Measurements from ENCODE around the gene PTPRN2. TPM values are rescaled to one million over a fixed set of nuclear protein-coding genes. Genes with fewer than 3 reads are reported as not detected.
A peak's percentile ranks its signal among the peaks of the same experiment; 100 is the strongest.

Gene PTPRN2
- total RNA-seq, 3 donors from 2014 or later: 0.43 to 0.66 (median 0.63) TPM

GRCh38 chr7:157634401-157635147 is 953.0 kb downstream of the PTPRN2 start:
- no peak for DNase-seq
- no peak for ATAC-seq
- H3K27me3 Mint-ChIP-seq (ENCODE audit: low read depth): peaks cover 46% of the 10 kb centered on the region
- H3K9me3 Mint-ChIP-seq: no peaks in the 10 kb centered on the region
- no peak overlapping the region for H3K4me3 Mint-ChIP-seq
- H3K4me1 Mint-ChIP-seq (ENCODE audit: low read depth): no peaks in the 10 kb centered on the region
- no peaks in the 10 kb centered on the region for H3K36me3 Mint-ChIP-seq (ENCODE audit: insufficient read depth)

- peaks cover 6% of the 10 kb centered on the region for H3K4me1 Mint-ChIP-seq (ENCODE audit: low read depth)
- peaks cover 42% of the 10 kb centered on the region for H3K27me3 Mint-ChIP-seq (ENCODE audit: low read depth)
- H3K4me3 Mint-ChIP-seq: no peak overlapping the region
- no peak for ATAC-seq
- no peaks in the 10 kb centered on the region for H3K36me3 Mint-ChIP-seq (ENCODE audit: insufficient read depth)
- no peaks in the 10 kb centered on the region for H3K9me3 Mint-ChIP-seq
- DNase-seq: no peak
Observed at GRCh38 chr7:157633465-157634185, 954.0 kb downstream of the PTPRN2 start.

GRCh38 chr7:157630301-157630853 is 957.2 kb downstream of the PTPRN2 start:
- no peak for DNase-seq
- peaks cover 38% of the 10 kb centered on the region for H3K4me1 Mint-ChIP-seq (ENCODE audit: low read depth)
- H3K4me3 Mint-ChIP-seq: no peak overlapping the region
- H3K27me3 Mint-ChIP-seq (ENCODE audit: low read depth): peaks cover 21% of the 10 kb centered on the region
- H3K36me3 Mint-ChIP-seq (ENCODE audit: insufficient read depth): no peaks in the 10 kb centered on the region
- ATAC-seq: no peak
- H3K9me3 Mint-ChIP-seq: no peaks in the 10 kb centered on the region

GRCh38 chr7:157628456-157628855 is 959.2 kb downstream of the PTPRN2 start:
- no peak for DNase-seq
- H3K4me1 Mint-ChIP-seq (ENCODE audit: low read depth): peaks cover 53% of the 10 kb centered on the region
- no peak overlapping the region for H3K4me3 Mint-ChIP-seq

GRCh38 chr7:157627646-157628045 is 960.0 kb downstream of the PTPRN2 start:
- Mint-ChIP-seq H3K4me3 (no peak overlapping the region), H3K4me1 (ENCODE audit: low read depth) (peaks cover 59% of the 10 kb centered on the region), H3K27me3 (ENCODE audit: low read depth) (peaks cover 5% of the 10 kb centered on the region), H3K9me3 (no peaks in the 10 kb centered on the region), H3K36me3 (ENCODE audit: insufficient read depth) (no peaks in the 10 kb centered on the region)
- no peak for ATAC-seq
- no peak for DNase-seq

More at GRCh38 chr7:157628456-157628855, 959.2 kb downstream of the PTPRN2 start:
- Mint-ChIP-seq H3K36me3 (ENCODE audit: insufficient read depth) (no peaks in the 10 kb centered on the region), H3K27me3 (ENCODE audit: low read depth) (peaks cover 10% of the 10 kb centered on the region), H3K9me3 (no peaks in the 10 kb centered on the region)
- ATAC-seq: no peak

GRCh38 chr7:157627033-157627432 is 960.6 kb downstream of the PTPRN2 start:
- Mint-ChIP-seq H3K27me3 (ENCODE audit: low read depth) (peaks cover 3% of the 10 kb centered on the region), H3K4me1 (ENCODE audit: low read depth) (peaks cover 64% of the 10 kb centered on the region), H3K9me3 (no peaks in the 10 kb centered on the region), H3K36me3 (ENCODE audit: insufficient read depth) (no peaks in the 10 kb centered on the region), H3K4me3 (no peak overlapping the region)
- DNase-seq (no peak), ATAC-seq (no peak)

GRCh38 chr7:157625973-157626742 is 961.5 kb downstream of the PTPRN2 start:
- Mint-ChIP-seq H3K9me3 (no peaks in the 10 kb centered on the region), H3K36me3 (ENCODE audit: insufficient read depth) (no peaks in the 10 kb centered on the region), H3K27me3 (ENCODE audit: low read depth) (peaks cover 3% of the 10 kb centered on the region), H3K4me1 (ENCODE audit: low read depth) (peaks cover 68% of the 10 kb centered on the region), H3K4me3 (peak overlapping the region; percentile 69)
- ATAC-seq (peak; percentile 38 to 39), DNase-seq (no peak)

- no peaks in the 10 kb centered on the region for H3K36me3 Mint-ChIP-seq (ENCODE audit: insufficient read depth)
- no peak for ATAC-seq
- no peak for DNase-seq
- no peaks in the 10 kb centered on the region for H3K9me3 Mint-ChIP-seq
- H3K4me1 Mint-ChIP-seq (ENCODE audit: low read depth): peaks cover 62% of the 10 kb centered on the region
- no peaks in the 10 kb centered on the region for H3K27me3 Mint-ChIP-seq (ENCODE audit: low read depth)
- H3K4me3 Mint-ChIP-seq: no peak overlapping the region
Observed at GRCh38 chr7:157623556-157623955, 964.1 kb downstream of the PTPRN2 start.

- H3K4me1 Mint-ChIP-seq (ENCODE audit: low read depth): peaks cover 53% of the 10 kb centered on the region
- no peak overlapping the region for H3K4me3 Mint-ChIP-seq
- no peaks in the 10 kb centered on the region for H3K27me3 Mint-ChIP-seq (ENCODE audit: low read depth)
- H3K9me3 Mint-ChIP-seq: no peaks in the 10 kb centered on the region
- no peaks in the 10 kb centered on the region for H3K36me3 Mint-ChIP-seq (ENCODE audit: insufficient read depth)
- ATAC-seq (no peak), DNase-seq (no peak)
Observed at GRCh38 chr7:157622408-157623205, 965.0 kb downstream of the PTPRN2 start.

GRCh38 chr7:157622000-157622399 is 965.6 kb downstream of the PTPRN2 start:
- Mint-ChIP-seq H3K4me1 (ENCODE audit: low read depth) (peaks cover 47% of the 10 kb centered on the region), H3K36me3 (ENCODE audit: insufficient read depth) (no peaks in the 10 kb centered on the region), H3K4me3 (no peak overlapping the region), H3K27me3 (ENCODE audit: low read depth) (no peaks in the 10 kb centered on the region), H3K9me3 (no peaks in the 10 kb centered on the region)
- DNase-seq (no peak), ATAC-seq (peak; percentile 41 to 42)

GRCh38 chr7:157621131-157621681 is 966.4 kb downstream of the PTPRN2 start:
- DNase-seq (no peak), ATAC-seq (no peak)
- no peaks in the 10 kb centered on the region for H3K9me3 Mint-ChIP-seq
- H3K36me3 Mint-ChIP-seq (ENCODE audit: insufficient read depth): no peaks in the 10 kb centered on the region
- no peaks in the 10 kb centered on the region for H3K27me3 Mint-ChIP-seq (ENCODE audit: low read depth)
- H3K4me1 Mint-ChIP-seq (ENCODE audit: low read depth): peaks cover 39% of the 10 kb centered on the region
- H3K4me3 Mint-ChIP-seq: no peak overlapping the region

- Mint-ChIP-seq H3K9me3 (no peaks in the 10 kb centered on the region), H3K4me1 (ENCODE audit: low read depth) (peaks cover 33% of the 10 kb centered on the region), H3K4me3 (no peak overlapping the region), H3K27me3 (ENCODE audit: low read depth) (no peaks in the 10 kb centered on the region), H3K36me3 (ENCODE audit: insufficient read depth) (no peaks in the 10 kb centered on the region)
- DNase-seq (no peak), ATAC-seq (no peak)
Observed at GRCh38 chr7:157620616-157621015, 967.0 kb downstream of the PTPRN2 start.

GRCh38 chr7:157619753-157620525 is 967.7 kb downstream of the PTPRN2 start:
- no peak for ATAC-seq

More at GRCh38 chr7:157619753-157620525, 967.7 kb downstream of the PTPRN2 start:
- no peak overlapping the region for H3K4me3 Mint-ChIP-seq
- H3K4me1 Mint-ChIP-seq (ENCODE audit: low read depth): peaks cover 28% of the 10 kb centered on the region
- no peak for DNase-seq
- no peaks in the 10 kb centered on the region for H3K36me3 Mint-ChIP-seq (ENCODE audit: insufficient read depth)
- H3K9me3 Mint-ChIP-seq: no peaks in the 10 kb centered on the region
- H3K27me3 Mint-ChIP-seq (ENCODE audit: low read depth): no peaks in the 10 kb centered on the region

All from activated T-cell treated with anti-CD3 and anti-CD28 coated beads, Interleukin-2, amount 50 U/mL, for 4 hours (primary cell).